Measurements from ENCODE around the gene REEP1.

DNA sequence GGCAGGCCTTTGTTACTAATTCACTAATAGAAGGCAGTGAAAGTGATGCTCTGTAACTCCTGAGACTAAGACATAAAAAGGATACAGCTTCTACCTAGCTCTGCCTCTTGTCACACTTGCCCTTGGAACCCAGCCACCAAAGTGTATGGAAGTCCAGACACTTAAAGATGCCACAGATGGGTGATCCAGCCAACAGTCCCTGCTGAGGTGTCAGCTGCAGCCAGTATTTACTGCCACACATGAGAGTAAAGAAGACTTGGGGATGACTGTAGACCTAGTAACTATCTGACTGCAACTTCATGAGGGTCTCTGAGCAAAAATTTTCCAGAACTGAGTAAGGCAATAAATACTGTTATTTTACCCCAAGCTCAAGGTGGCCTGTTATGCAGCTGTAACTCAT, 151.0 kb downstream of the REEP1 start:
- TF ChIP-seq, protein P1, sequence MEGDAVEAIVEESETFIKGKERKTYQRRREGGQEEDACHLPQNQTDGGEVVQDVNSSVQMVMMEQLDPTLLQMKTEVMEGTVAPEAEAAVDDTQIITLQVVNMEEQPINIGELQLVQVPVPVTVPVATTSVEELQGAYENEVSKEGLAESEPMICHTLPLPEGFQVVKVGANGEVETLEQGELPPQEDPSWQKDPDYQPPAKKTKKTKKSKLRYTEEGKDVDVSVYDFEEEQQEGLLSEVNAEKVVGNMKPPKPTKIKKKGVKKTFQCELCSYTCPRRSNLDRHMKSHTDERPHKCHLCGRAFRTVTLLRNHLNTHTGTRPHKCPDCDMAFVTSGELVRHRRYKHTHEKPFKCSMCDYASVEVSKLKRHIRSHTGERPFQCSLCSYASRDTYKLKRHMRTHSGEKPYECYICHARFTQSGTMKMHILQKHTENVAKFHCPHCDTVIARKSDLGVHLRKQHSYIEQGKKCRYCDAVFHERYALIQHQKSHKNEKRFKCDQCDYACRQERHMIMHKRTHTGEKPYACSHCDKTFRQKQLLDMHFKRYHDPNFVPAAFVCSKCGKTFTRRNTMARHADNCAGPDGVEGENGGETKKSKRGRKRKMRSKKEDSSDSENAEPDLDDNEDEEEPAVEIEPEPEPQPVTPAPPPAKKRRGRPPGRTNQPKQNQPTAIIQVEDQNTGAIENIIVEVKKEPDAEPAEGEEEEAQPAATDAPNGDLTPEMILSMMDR (IDR thresholded peaks at IDR 0.05): no peak
- TF ChIP-seq POLR2AphosphoS5 (IDR thresholded peaks at IDR 0.05): no peak
- no peak for TF ChIP-seq EP300 (IDR thresholded peaks at IDR 0.05)
- no peak for TF ChIP-seq POLR2A (IDR thresholded peaks at IDR 0.05; ENCODE audit: low read depth)

Data from esophagus muscularis mucosa (tissue), 4 donors.